Panc1 (cell line): Measurements from ENCODE around the gene TRAF3IP3. TPM values are rescaled to one million over a fixed set of nuclear protein-coding genes. Genes with fewer than 3 reads are reported as not detected.

Experiments
- ATAC-seq: fragments of 200-7000 bp; cut with Tn5 transposase; 2 replicates; pipeline ENCODE4 v1.9.1; 2020; ENCODE audit warnings: mild to moderate bottlenecking, moderate library complexity
- BruUV-seq: library from RNA; stranded (reverse); fragments of 400-500 nt; replicated peaks from 2 replicates; lab custom pipeline; 2021; lab: Mats Ljungman, UMichigan
- CTCF ChIA-PET: fragments of 300-600 bp; sonication (Branson Sonifier 250); formaldehyde crosslinking; loops from one replicate; lab custom pipeline; 2022; ENCODE audit warnings: antibody characterized with exemption; lab: Charles Lee
- POLR2A ChIA-PET: fragments of 300-600 bp; sonication (Branson Sonifier 250); formaldehyde crosslinking; loops from one replicate; lab custom pipeline; 2022; ENCODE audit warnings: antibody characterized with exemption; lab: Charles Lee
- DNase-seq: peaks from one replicate; pipeline ENCODE4 v3.0.0-alpha.2; 2010; ENCODE audit warnings: low read depth, low spot score
- H3K27ac ChIP-seq: 2 replicates; pipeline ENCODE4 v1.5.1; 2011; ENCODE audit warnings: mild to moderate bottlenecking, low read length, inconsistent platforms
- H3K27me3 ChIP-seq: fragments of 200-500 bp; sonication (Bioruptor generic); 2 replicates; pipeline ENCODE4 v1.6.0; 2014; ENCODE audit warnings: low read length, inconsistent platforms; ENCODE audit not compliant: control insufficient read depth, insufficient read depth
- H3K36me3 ChIP-seq: fragments of 200-500 bp; sonication (Bioruptor generic); 2 replicates; pipeline ENCODE4 v1.5.1; 2014; ENCODE audit warnings: inconsistent platforms, mild to moderate bottlenecking, low read length, moderate library complexity; ENCODE audit not compliant: control insufficient read depth, insufficient read depth
- H3K4me1 ChIP-seq: 2 replicates; pipeline ENCODE4 v1.5.1; 2011; ENCODE audit warnings: inconsistent platforms, mild to moderate bottlenecking, low read length, moderate library complexity; ENCODE audit not compliant: control insufficient read depth, insufficient read depth
- H3K4me3 ChIP-seq, 2 experiments: 2 replicates each; pipeline ENCODE4 v1.5.1; 2011 to 2012; ENCODE audit warnings: low read depth in 2 of 2, low read length in 2 of 2, mild to moderate bottlenecking in 2 of 2, inconsistent platforms in 1 of 2, moderate library complexity in 1 of 2
- H3K9me3 ChIP-seq: fragments of 200-500 bp; sonication (Bioruptor generic); 2 replicates; pipeline ENCODE4 v1.5.1; 2014; ENCODE audit warnings: low read depth, mild to moderate bottlenecking, inconsistent platforms, low read length, moderate library complexity; ENCODE audit not compliant: control insufficient read depth, insufficient read depth
- CTCF ChIP-seq: fragments of 450-650 bp; IDR thresholded peaks from 2 replicates; pipeline ENCODE4 v1.5.1; 2017; ENCODE audit warnings: mild to moderate bottlenecking
- POLR2AphosphoS5 ChIP-seq: IDR thresholded peaks from 2 replicates; pipeline ENCODE4 v1.6.1; 2012; ENCODE audit warnings: mild to moderate bottlenecking, low read depth, low read length, moderate library complexity
- REST ChIP-seq, 2 experiments: IDR thresholded peaks; 2 replicates each; pipeline ENCODE4 v1.6.1; 2011 to 2012; ENCODE audit warnings: low read depth in 2 of 2, control low read depth in 1 of 2, low read length in 1 of 2, mild to moderate bottlenecking in 1 of 2, moderate library complexity in 1 of 2; ENCODE audit not compliant: insufficient read depth in 1 of 2
- SIN3A ChIP-seq: IDR thresholded peaks from 2 replicates; pipeline ENCODE4 v1.6.1; 2012; ENCODE audit warnings: low read depth, mild to moderate bottlenecking, low read length, moderate library complexity, borderline replicate concordance; ENCODE audit not compliant: insufficient read depth
- TCF7L2 ChIP-seq: IDR thresholded peaks from 2 replicates; pipeline ENCODE4 v1.6.1; 2011; ENCODE audit warnings: mild to moderate bottlenecking, low read depth, low read length, inconsistent platforms
- in situ Hi-C: cut with HindIII; loops from 2 replicates; pipeline ENCODE4 v1.10.0; 2016; ENCODE audit warnings: low sequenced_read_pairs, low pct_unique_long_range_greater_than_20kb
- intact Hi-C: fragments of 100-400 bp; cut with micrococcal nuclease; formaldehyde crosslinking; loops from one replicate; pipeline ENCODE4 v1.10.0; 2022; ENCODE audit not compliant: unreplicated experiment
- total RNA-seq: library from RNA; stranded (reverse); gene quantifications from one replicate; pipeline ENCODE4 v1.2.1, GENCODE V29; 2021; ENCODE audit not compliant: unreplicated experiment

The TRAF3IP3 gene
- total RNA-seq, 1 experiment from 2014 or later: 0.67 TPM

GRCh38 chr1:209710093-209710492, 45.8 kb upstream of the TRAF3IP3 start:
- ChIA-PET CTCF (no interaction called here), POLR2A (no interaction called here)
- TF ChIP-seq CTCF: no peak
- in situ Hi-C loops (no loop called here), intact Hi-C loops (no loop called here)
- Histone ChIP-seq H3K9me3 (no peaks in the 10 kb centered on the region), H3K27me3 (no peaks in the 10 kb centered on the region; the same call in none of the 2 replicates), H3K36me3 (no peaks in the 10 kb centered on the region), H3K4me1 (no peaks in the 10 kb centered on the region), H3K27ac (no peak overlapping the region), H3K4me3 (no peak overlapping the region)
- no TSS peak for BruUV-seq
- ATAC-seq: no peak
- DNase-seq: no peak

- no TSS peak for BruUV-seq
These were observed 45.0 kb upstream of the TRAF3IP3 start for GRCh38 chr1:209710847-209711246.

More at GRCh38 chr1:209710847-209711246, 45.0 kb upstream of the TRAF3IP3 start:
- Histone ChIP-seq H3K4me1 (no peaks in the 10 kb centered on the region), H3K4me3 (no peak overlapping the region), H3K9me3 (no peaks in the 10 kb centered on the region), H3K27ac (no peak overlapping the region), H3K27me3 (no peaks in the 10 kb centered on the region; the same call in none of the 2 replicates), H3K36me3 (no peaks in the 10 kb centered on the region)
- no peak for TF ChIP-seq CTCF
- no peak for TF ChIP-seq TCF7L2
- no peak for TF ChIP-seq SIN3A
- no peak for TF ChIP-seq REST (IDR thresholded peaks at IDR 0.05; ENCODE audit: insufficient read depth in 1 of 2, low read depth in 2 of 2, low read length in 1 of 2)
- no peak for TF ChIP-seq POLR2AphosphoS5
- ChIA-PET CTCF (no interaction called here), POLR2A (no interaction called here)
- ATAC-seq: no peak
- in situ Hi-C loops: no loop called here
- intact Hi-C loops: no loop called here
- DNase-seq: no peak
